OCI-LY7 (cell line): ENCODE results near the gene CACNA1D. TPM values are rescaled to one million over a fixed set of nuclear protein-coding genes. Genes with fewer than 3 reads are reported as not detected.

Experiments used
- BruUV-seq: library from RNA; stranded (reverse); fragments of 400-500 nt; replicated peaks from 2 replicates; lab custom pipeline; 2021; lab: Mats Ljungman, UMichigan
- CTCF ChIA-PET: fragments of 300-600 bp; sonication (Branson Sonifier 250); formaldehyde crosslinking; loops from one replicate; lab custom pipeline; 2022; ENCODE audit warnings: antibody characterized with exemption; ENCODE audit not compliant: unreplicated experiment; lab: Charles Lee
- POLR2A ChIA-PET: fragments of 300-600 bp; sonication (Branson Sonifier 250); formaldehyde crosslinking; loops from one replicate; lab custom pipeline; 2022; ENCODE audit warnings: antibody characterized with exemption; lab: Charles Lee
- DNase-seq: peaks from one replicate; pipeline ENCODE4 v3.0.0-alpha.2; 2015; ENCODE audit warnings: low spot score
- H2AFZ ChIP-seq: fragments of 200-600 bp; sonication (generic), shearing (Covaris generic); 2 replicates; pipeline ENCODE4 v1.6.1; 2014; ENCODE audit warnings: mild to moderate bottlenecking, antibody characterized with exemption, low read length, moderate library complexity
- H3K27ac ChIP-seq: fragments of 200-600 bp; sonication (generic); 2 replicates; pipeline ENCODE4 v1.5.1; 2014; ENCODE audit warnings: mixed run types, low read depth, mild to moderate bottlenecking, moderate library complexity, low read length, inconsistent platforms; ENCODE audit not compliant: poor library complexity, severe bottlenecking
- H3K36me3 ChIP-seq: fragments of 200-600 bp; sonication (generic); 2 replicates; pipeline ENCODE4 v1.6.1; 2014; ENCODE audit warnings: mild to moderate bottlenecking, antibody characterized with exemption, low read length, moderate library complexity, mixed read lengths; ENCODE audit not compliant: insufficient read depth
- H3K4me1 ChIP-seq: fragments of 200-600 bp; sonication (generic); 2 replicates; pipeline ENCODE4 v1.5.1; 2014; ENCODE audit warnings: mild to moderate bottlenecking, low read length; ENCODE audit not compliant: insufficient read depth, poor library complexity, severe bottlenecking
- H3K4me2 ChIP-seq: fragments of 200-600 bp; sonication (generic); 2 replicates; pipeline ENCODE4 v1.6.1; 2014; ENCODE audit warnings: mild to moderate bottlenecking, low read length
- H3K4me3 ChIP-seq: fragments of 200-600 bp; sonication (generic); 2 replicates; pipeline ENCODE4 v1.5.1; 2014; ENCODE audit warnings: mild to moderate bottlenecking, low read depth, low read length; ENCODE audit not compliant: poor library complexity, severe bottlenecking
- H3K79me2 ChIP-seq: fragments of 200-600 bp; sonication (generic); 2 replicates; pipeline ENCODE4 v1.6.1; 2016; ENCODE audit warnings: low read depth, mild to moderate bottlenecking, low read length, moderate library complexity, mixed read lengths; ENCODE audit not compliant: insufficient read depth
- H3K9me2 ChIP-seq: fragments of 200-600 bp; sonication (generic); 2 replicates; pipeline ENCODE4 v1.6.1; 2016; ENCODE audit warnings: mild to moderate bottlenecking, low read length, mixed read lengths; ENCODE audit not compliant: insufficient read depth
- H3K9me3 ChIP-seq: fragments of 200-600 bp; sonication (generic); 2 replicates; pipeline ENCODE4 v1.6.1; 2014; ENCODE audit warnings: mild to moderate bottlenecking, mixed run types, low read length, mixed read lengths
- H4K20me1 ChIP-seq: fragments of 200-600 bp; sonication (generic); 2 replicates; pipeline ENCODE4 v1.6.1; 2014; ENCODE audit warnings: mild to moderate bottlenecking, antibody characterized with exemption, low read length, moderate library complexity, mixed read lengths; ENCODE audit not compliant: insufficient read depth
- EZH2phosphoT487 ChIP-seq: fragments of 200-600 bp; sonication (generic); IDR thresholded peaks from 2 replicates; pipeline ENCODE4 v1.6.1; 2018; ENCODE audit warnings: low read depth, borderline replicate concordance, mild to moderate bottlenecking, mixed run types, antibody characterized with exemption, low read length, moderate library complexity, mixed read lengths
- intact Hi-C: fragments of 100-400 bp; cut with micrococcal nuclease; formaldehyde crosslinking; loops from one replicate; pipeline ENCODE4 v1.10.0; 2022; ENCODE audit not compliant: unreplicated experiment
- total RNA-seq, 2 experiments: library from RNA; depleted of rRNA in 1 of 2; stranded (reverse); fragments of >200 nt in 1 of 2; shearing (Covaris generic) in 1 of 2; gene quantifications; 2 replicates each; pipeline ENCODE4 v1.2.3, GENCODE V29; 2014 to 2022
- TF ChIP-seq, protein P1 (sequence below): fragments of 200-600 bp; sonication (generic); conservative IDR thresholded peaks from 2 replicates; pipeline ENCODE4 v1.5.1; 2014; ENCODE audit warnings: mild to moderate bottlenecking, antibody characterized with exemption, low read length, moderate library complexity, mixed read lengths

CACNA1D gene
- total RNA-seq, 2 experiments from 2014 or later, result 0.42 TPM; not detected in 1

- POLR2A ChIA-PET, result no interaction called here
- CTCF ChIA-PET, result no interaction called here
- H3K79me2 ChIP-seq, result no peaks in the 10 kb centered on the region
These were observed 346.9 kb downstream of the CACNA1D start for GRCh38 chr3:53841296-53841695.

DNA sequence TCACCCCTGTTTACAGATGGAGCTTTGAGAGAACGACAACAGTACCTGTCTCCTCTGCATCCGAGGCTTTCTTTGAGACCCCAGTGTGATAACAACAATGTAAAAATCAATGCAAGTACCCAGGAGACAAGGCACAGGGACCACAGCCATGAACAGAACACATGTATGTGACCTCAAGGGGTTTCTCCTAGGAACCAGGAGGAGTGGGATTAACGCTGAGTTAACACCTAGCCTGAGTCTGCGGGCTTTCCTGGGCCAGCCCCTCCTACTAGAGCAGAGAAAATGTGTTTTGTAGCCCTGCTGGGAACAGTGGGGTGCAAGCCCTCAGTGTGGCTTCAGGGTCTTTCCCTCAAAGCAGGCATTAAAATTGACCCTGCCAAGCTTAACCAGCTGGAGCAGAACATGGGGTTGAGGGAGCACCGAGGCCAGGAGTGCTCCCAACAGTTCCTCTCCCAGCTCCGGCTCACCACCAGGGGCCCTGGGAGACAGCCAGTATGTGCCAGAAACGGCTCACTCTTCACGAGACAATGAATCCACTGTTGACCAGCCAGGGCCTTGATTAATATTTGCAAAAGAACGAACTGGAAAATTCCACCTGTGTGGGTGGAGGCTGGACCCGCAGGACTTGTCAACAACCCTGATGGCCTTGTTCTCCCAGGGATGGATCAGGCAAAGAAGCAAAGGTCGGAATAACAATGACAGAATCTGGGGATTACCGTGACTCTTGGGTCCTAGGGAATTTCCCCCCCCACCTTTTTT is 348.2 kb downstream of the CACNA1D start:
- Histone ChIP-seq H3K9me2 (no peaks in the 10 kb centered on the region), H4K20me1 (no peaks in the 10 kb centered on the region), H3K4me3 (no peak overlapping the region), H3K27ac (no peak overlapping the region), H3K36me3 (no peaks in the 10 kb centered on the region), H3K4me2 (no peak overlapping the region), H3K9me3 (no peaks in the 10 kb centered on the region), H3K4me1 (peaks cover 15% of the 10 kb centered on the region), H2AFZ (no peak overlapping the region), H3K79me2 (no peaks in the 10 kb centered on the region)
- ChIA-PET POLR2A (interaction anchor here (0.6 kb wide), 1 partner anchor 142 kb away, joined by 3 read pairs; no protein-coding TSS in a partner anchor), CTCF (no interaction called here)
- TF ChIP-seq, protein P1, sequence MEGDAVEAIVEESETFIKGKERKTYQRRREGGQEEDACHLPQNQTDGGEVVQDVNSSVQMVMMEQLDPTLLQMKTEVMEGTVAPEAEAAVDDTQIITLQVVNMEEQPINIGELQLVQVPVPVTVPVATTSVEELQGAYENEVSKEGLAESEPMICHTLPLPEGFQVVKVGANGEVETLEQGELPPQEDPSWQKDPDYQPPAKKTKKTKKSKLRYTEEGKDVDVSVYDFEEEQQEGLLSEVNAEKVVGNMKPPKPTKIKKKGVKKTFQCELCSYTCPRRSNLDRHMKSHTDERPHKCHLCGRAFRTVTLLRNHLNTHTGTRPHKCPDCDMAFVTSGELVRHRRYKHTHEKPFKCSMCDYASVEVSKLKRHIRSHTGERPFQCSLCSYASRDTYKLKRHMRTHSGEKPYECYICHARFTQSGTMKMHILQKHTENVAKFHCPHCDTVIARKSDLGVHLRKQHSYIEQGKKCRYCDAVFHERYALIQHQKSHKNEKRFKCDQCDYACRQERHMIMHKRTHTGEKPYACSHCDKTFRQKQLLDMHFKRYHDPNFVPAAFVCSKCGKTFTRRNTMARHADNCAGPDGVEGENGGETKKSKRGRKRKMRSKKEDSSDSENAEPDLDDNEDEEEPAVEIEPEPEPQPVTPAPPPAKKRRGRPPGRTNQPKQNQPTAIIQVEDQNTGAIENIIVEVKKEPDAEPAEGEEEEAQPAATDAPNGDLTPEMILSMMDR, result no peak
- TF ChIP-seq EZH2phosphoT487, result no peak
- intact Hi-C loops, result loop anchor here (5.0 kb wide), 1 partner anchor 95 kb away; no protein-coding TSS in a partner anchor
- BruUV-seq, result no TSS peak
- DNase-seq, result no peak

More at GRCh38 chr3:53841296-53841695, 346.9 kb downstream of the CACNA1D start:
- no peak overlapping the region for H2AFZ ChIP-seq
- H3K27ac ChIP-seq, result no peak overlapping the region
- H3K36me3 ChIP-seq, result no peaks in the 10 kb centered on the region
- no peak for DNase-seq
- no peaks in the 10 kb centered on the region for H4K20me1 ChIP-seq
- no peaks in the 10 kb centered on the region for H3K9me2 ChIP-seq
- H3K9me3 ChIP-seq, result no peaks in the 10 kb centered on the region
- intact Hi-C loops, result loop anchor here (5.0 kb wide), 1 partner anchor 94 kb away; no protein-coding TSS in a partner anchor
- no peak overlapping the region for H3K4me2 ChIP-seq
- no peak overlapping the region for H3K4me3 ChIP-seq
- TF ChIP-seq EZH2phosphoT487, result no peak
- TF ChIP-seq, protein P1, result no peak
- peaks cover 15% of the 10 kb centered on the region for H3K4me1 ChIP-seq
- BruUV-seq, result no TSS peak
